ENCODE results near the gene UBTD1.
"Not testable (repeated sequence)": the region's sequence is repeated elsewhere in the genome, so short reads cannot be mapped to it uniquely, and the experiment has no call there.

Gene UBTD1

GRCh38 chr10:97517096-97517750 is 18.5 kb downstream of the UBTD1 start:
- no peak for DNase-seq

DNA sequence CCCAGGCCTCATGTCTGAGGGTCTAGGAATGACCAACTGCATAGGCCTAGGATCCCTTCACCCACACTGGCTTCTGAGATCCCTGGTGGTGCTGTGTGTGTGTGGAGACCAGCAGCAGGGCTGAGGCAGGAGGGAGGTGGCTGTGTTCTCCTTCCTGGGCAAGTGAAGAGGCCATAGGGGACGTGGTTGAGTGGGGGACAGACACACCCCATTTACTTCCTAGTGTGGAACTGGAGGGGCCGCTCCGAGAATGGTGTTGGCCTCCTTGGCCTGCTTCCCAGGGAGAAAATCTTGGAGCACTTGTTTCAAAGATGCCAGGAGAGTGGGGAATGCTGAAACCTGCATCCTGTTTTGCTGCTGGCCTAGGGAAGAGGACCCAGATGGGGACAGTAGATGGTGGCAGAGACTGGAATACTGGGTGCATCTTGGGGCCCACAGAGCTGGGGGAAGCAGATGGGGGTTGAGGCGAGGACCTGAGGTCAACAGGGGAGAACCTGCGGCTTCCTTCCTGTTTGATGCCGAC is 19.1 kb downstream of the UBTD1 start:
- DNase-seq, result no peak

- DNase-seq, result no peak
These were observed 19.7 kb downstream of the UBTD1 start for GRCh38 chr10:97518301-97519043.

DNA sequence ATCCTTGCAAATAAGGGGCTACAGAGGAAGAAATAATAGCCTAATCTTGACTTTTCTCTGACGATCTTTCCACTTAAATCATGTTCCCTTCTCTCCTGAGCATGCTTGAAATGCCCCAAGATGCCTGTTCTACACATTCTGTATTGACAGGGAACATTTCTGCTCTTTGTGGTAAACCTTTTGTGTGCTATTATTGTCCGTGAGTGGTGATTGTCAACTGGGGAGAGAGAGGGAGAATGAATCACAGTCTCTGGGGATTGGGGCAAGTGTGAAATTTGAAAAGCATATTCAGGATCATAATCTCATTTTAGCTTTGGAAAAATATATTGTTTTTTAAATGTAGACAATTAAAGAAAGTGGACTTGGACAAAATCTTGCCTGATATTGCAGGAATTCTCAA is 20.6 kb downstream of the UBTD1 start:
- DNase-seq, result no peak

GRCh38 chr10:97520520-97520919 is 21.8 kb downstream of the UBTD1 start:
- no peak for DNase-seq

- DNase-seq, result no peak
These were observed 22.4 kb downstream of the UBTD1 start for GRCh38 chr10:97520978-97521761.

DNA sequence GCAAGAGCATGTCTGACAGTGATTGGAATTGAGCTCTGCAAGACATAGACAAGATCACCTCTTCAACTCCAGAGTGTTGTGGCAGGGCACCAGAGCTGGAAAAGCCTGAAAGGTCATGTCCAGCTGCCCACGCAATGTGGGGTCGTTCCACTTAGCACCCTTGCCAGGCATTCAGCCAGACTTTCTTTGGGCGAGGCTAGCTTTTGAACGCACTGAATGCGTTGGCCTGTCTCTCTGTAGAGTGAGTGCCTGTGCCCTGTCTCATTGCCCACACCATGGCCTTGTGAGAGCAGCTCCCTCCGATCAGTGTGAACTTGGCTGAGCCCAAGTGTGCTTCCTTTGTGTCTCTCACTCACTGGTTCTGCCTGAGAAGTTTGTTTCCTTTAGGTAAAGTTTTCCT is 23.3 kb downstream of the UBTD1 start:
- no peak for DNase-seq

- DNase-seq, result no peak
These were observed 24.2 kb downstream of the UBTD1 start for GRCh38 chr10:97522937-97523336.

DNA sequence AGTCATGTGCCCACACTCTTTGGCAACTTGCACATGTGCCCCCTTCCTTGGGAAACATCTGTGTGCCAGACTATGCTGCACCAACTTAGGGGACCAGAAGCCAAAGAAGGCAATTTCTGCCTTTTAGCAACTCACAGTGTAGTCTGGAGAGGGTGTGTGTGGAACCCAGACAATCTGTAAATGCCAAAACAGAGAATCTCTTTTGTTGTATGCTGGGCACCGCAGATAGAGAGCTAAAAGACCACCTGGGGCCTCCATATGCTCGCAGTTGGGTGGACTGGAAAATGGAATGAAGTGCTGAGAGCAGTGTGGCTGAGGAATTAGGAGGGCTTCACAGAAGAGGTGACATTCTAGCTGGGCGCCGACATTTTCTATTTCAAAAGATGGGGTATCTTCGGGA is 26.4 kb downstream of the UBTD1 start:
- no peak for DNase-seq

- DNase-seq, result no peak
These were observed 27.0 kb downstream of the UBTD1 start for GRCh38 chr10:97525683-97526110.

GRCh38 chr10:97528876-97529275 is 30.2 kb downstream of the UBTD1 start:
- DNase-seq, result not testable (repeated sequence)

GRCh38 chr10:97529685-97530465 is 31.2 kb downstream of the UBTD1 start:
- DNase-seq, result no peak

DNA sequence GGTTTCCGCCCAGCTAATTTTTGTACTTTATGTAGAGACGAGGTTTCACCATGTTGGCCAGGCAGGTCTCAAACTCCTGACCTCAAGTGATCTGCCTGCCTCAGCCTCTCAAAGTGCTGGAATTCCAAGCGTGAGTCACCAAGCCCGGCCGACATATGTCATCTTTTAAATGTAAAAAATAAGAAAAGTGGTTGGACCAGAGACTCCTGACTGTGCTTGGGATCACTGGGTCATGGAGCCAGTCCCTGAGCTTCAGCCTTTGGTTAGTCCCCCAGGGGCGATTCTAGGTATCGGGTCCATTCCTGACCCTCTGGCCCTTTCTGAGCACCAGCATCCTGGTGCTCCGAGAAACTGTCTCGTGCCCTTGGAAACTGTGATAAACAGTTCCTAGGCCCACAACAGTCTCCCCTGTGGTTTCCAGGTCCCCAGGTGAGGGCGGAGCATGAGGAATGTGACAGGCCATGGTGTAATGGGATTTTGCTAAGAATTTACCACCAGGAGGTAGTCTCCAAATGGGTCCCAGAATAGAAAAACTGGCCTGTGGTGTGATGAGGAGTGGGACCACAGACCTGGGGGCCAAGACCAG is 32.8 kb downstream of the UBTD1 start:
- no peak for DNase-seq

- no peak for DNase-seq
These were observed 34.4 kb downstream of the UBTD1 start for GRCh38 chr10:97532935-97533671.

GRCh38 chr10:97533888-97534287 is 35.2 kb downstream of the UBTD1 start:
- no peak for DNase-seq

GRCh38 chr10:97534746-97535367 is 36.1 kb downstream of the UBTD1 start:
- DNase-seq, result no peak

- DNase-seq, result no peak
These were observed 38.6 kb downstream of the UBTD1 start for GRCh38 chr10:97537186-97537869.

GRCh38 chr10:97538411-97538810 is 39.7 kb downstream of the UBTD1 start:
- DNase-seq, result no peak

DNA sequence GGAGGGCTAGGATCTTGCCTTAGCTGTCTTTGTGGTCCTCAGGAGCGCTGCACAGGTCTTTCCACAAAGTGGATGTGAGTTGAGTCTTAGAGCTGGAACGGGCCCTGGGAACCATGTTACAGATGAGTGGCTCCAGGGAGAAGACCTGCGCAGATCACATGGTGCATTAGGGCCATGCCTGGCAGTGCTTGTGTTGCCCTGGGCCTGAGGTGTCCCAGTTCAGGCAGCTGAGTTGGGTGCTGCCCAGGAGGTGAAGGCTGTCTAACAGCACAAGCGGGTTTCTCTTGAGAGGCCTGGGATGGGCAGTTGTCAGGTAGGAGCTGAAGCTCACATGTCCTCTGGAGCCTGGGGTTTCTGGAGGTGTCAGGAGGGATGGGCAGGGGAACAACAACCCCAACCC is 40.1 kb downstream of the UBTD1 start:
- no peak for DNase-seq

GRCh38 chr10:97539523-97540200 is 40.9 kb downstream of the UBTD1 start:
- no peak for DNase-seq

Data from cortex of kidney (tissue), 1 donor.